WTC11 (cell line): ENCODE results near the gene PFDN2. TPM values are rescaled to one million over a fixed set of nuclear protein-coding genes. Genes with fewer than 3 reads are reported as not detected.

ENCODE experiments used
- ATAC-seq: fragments of 200-7000 bp; cut with Tn5 transposase; 2 replicates; pipeline ENCODE4 v1.10.0; 2021; ENCODE audit warnings: mild to moderate bottlenecking, moderate library complexity
- CTCF ChIA-PET: fragments of 300-600 bp; sonication (Branson Sonifier 250); formaldehyde crosslinking; loops from one replicate; lab custom pipeline; 2021; ENCODE audit warnings: antibody characterized with exemption; lab: Charles Lee
- POLR2A ChIA-PET: fragments of 350-600 bp; sonication (Branson Sonifier 250); formaldehyde crosslinking; loops from one replicate; lab custom pipeline; 2021; ENCODE audit warnings: antibody characterized with exemption; lab: Charles Lee
- DNase-seq: peaks from one replicate; pipeline ENCODE4 v3.0.0; 2021; ENCODE audit warnings: low spot score
- H3K27ac Mint-ChIP-seq: 2 replicates; pipeline ENCODE4 v1.8.0; 2021; ENCODE audit warnings: mixed read lengths
- H3K27me3 Mint-ChIP-seq: 2 replicates; pipeline ENCODE4 v1.8.0; 2021; ENCODE audit warnings: low read depth, mild to moderate bottlenecking, moderate library complexity, mixed read lengths
- H3K36me3 Mint-ChIP-seq: 2 replicates; pipeline ENCODE4 v1.8.0; 2021; ENCODE audit warnings: mixed read lengths
- H3K4me1 Mint-ChIP-seq: 2 replicates; pipeline ENCODE4 v1.8.0; 2022; ENCODE audit warnings: mixed read lengths
- H3K4me3 Mint-ChIP-seq: 2 replicates; pipeline ENCODE4 v1.8.0; 2021; ENCODE audit warnings: mild to moderate bottlenecking, moderate library complexity, mixed read lengths
- H3K9me3 Mint-ChIP-seq: 2 replicates; pipeline ENCODE4 v1.8.0; 2021; ENCODE audit warnings: mixed read lengths
- ATF2 ChIP-seq: sonication (generic); formaldehyde crosslinking; IDR thresholded peaks from 2 replicates; pipeline ENCODE4 v1.8.1; 2022; ENCODE audit warnings: low read depth, missing genetic modification reagents, borderline replicate concordance
- CBFB ChIP-seq: sonication (generic); formaldehyde crosslinking; IDR thresholded peaks from 2 replicates; pipeline ENCODE4 v1.8.1; 2022; ENCODE audit warnings: mild to moderate bottlenecking, low read depth, missing genetic modification reagents
- CTCF ChIP-seq: fragments of 200-600 bp; IDR thresholded peaks from 2 replicates; pipeline ENCODE4 v1.8.0; 2022; ENCODE audit warnings: antibody characterized with exemption
- E2F4 ChIP-seq: sonication (generic); formaldehyde crosslinking; IDR thresholded peaks from 2 replicates; pipeline ENCODE4 v1.8.1; 2022; ENCODE audit warnings: low read depth, mild to moderate bottlenecking, moderate library complexity, missing genetic modification reagents, borderline replicate concordance
- ELF4 ChIP-seq: sonication (generic); formaldehyde crosslinking; IDR thresholded peaks from 2 replicates; pipeline ENCODE4 v1.8.1; 2022; ENCODE audit warnings: low read depth, mild to moderate bottlenecking, moderate library complexity, missing genetic modification reagents
- ESRRA ChIP-seq: sonication (generic); formaldehyde crosslinking; IDR thresholded peaks from 2 replicates; pipeline ENCODE4 v1.8.1; 2022; ENCODE audit warnings: mild to moderate bottlenecking, missing genetic modification reagents, borderline replicate concordance
- JAZF1 ChIP-seq: fragments of 250-450 bp; sonication (Bioruptor Pico); IDR thresholded peaks from 2 replicates; pipeline ENCODE4 v1.9.0; 2021; ENCODE audit warnings: moderate library complexity, mild to moderate bottlenecking, inconsistent platforms
- NFATC4 ChIP-seq: fragments of 250-450 bp; sonication (Bioruptor Pico); IDR thresholded peaks from 2 replicates; pipeline ENCODE4 v1.9.0; 2021; ENCODE audit warnings: mild to moderate bottlenecking
- NR1H2 ChIP-seq: sonication (generic); formaldehyde crosslinking; IDR thresholded peaks from 2 replicates; pipeline ENCODE4 v1.9.0; 2021; ENCODE audit warnings: mild to moderate bottlenecking, moderate library complexity, missing genetic modification reagents
- NR3C1 ChIP-seq: sonication (generic); formaldehyde crosslinking; conservative IDR thresholded peaks from 2 replicates; pipeline ENCODE4 v1.8.1; 2023; ENCODE audit warnings: low read depth, mild to moderate bottlenecking, missing genetic modification reagents
- ZNF263 ChIP-seq: sonication (generic); formaldehyde crosslinking; IDR thresholded peaks from 2 replicates; pipeline ENCODE4 v1.8.1; 2022; ENCODE audit warnings: low read depth, mild to moderate bottlenecking, moderate library complexity, missing genetic modification reagents
- ZNF317 ChIP-seq: sonication (generic); formaldehyde crosslinking; IDR thresholded peaks from 2 replicates; pipeline ENCODE4 v1.8.1; 2023; ENCODE audit warnings: low read depth, mild to moderate bottlenecking, moderate library complexity, missing genetic modification reagents, borderline replicate concordance
- ZNF396 ChIP-seq: fragments of 250-450 bp; sonication (Bioruptor Pico); IDR thresholded peaks from 2 replicates; pipeline ENCODE4 v1.8.0; 2021; ENCODE audit warnings: mild to moderate bottlenecking, moderate library complexity, borderline replicate concordance
- ZNF416 ChIP-seq: fragments of 250-450 bp; sonication (Bioruptor Pico); IDR thresholded peaks from 2 replicates; pipeline ENCODE4 v1.9.0; 2021; ENCODE audit warnings: mild to moderate bottlenecking, inconsistent platforms
- ZNF425 ChIP-seq: fragments of 250-450 bp; sonication (Bioruptor Pico); conservative IDR thresholded peaks from 2 replicates; pipeline ENCODE4 v1.9.0; 2021; ENCODE audit warnings: mild to moderate bottlenecking
- ZNF512 ChIP-seq: sonication (generic); formaldehyde crosslinking; IDR thresholded peaks from 2 replicates; pipeline ENCODE4 v1.8.1; 2022; ENCODE audit warnings: missing genetic modification reagents, borderline replicate concordance
- total RNA-seq: library from RNA; stranded (reverse); gene quantifications from 3 replicates; pipeline ENCODE4 v1.2.3, GENCODE V29; 2021
- TF ChIP-seq, protein P1 (sequence below): sonication (generic); formaldehyde crosslinking; IDR thresholded peaks from 2 replicates; pipeline ENCODE4 v1.8.1; 2023; ENCODE audit warnings: mild to moderate bottlenecking, missing genetic modification reagents
- TF ChIP-seq, protein P2 (sequence below): fragments of 250-450 bp; sonication (Bioruptor Pico); IDR thresholded peaks from 2 replicates; pipeline ENCODE4 v1.9.0; 2021; ENCODE audit warnings: mild to moderate bottlenecking, borderline replicate concordance

PFDN2 gene
- total RNA-seq, 1 experiment from 2014 or later: 92.6 TPM

DNA sequence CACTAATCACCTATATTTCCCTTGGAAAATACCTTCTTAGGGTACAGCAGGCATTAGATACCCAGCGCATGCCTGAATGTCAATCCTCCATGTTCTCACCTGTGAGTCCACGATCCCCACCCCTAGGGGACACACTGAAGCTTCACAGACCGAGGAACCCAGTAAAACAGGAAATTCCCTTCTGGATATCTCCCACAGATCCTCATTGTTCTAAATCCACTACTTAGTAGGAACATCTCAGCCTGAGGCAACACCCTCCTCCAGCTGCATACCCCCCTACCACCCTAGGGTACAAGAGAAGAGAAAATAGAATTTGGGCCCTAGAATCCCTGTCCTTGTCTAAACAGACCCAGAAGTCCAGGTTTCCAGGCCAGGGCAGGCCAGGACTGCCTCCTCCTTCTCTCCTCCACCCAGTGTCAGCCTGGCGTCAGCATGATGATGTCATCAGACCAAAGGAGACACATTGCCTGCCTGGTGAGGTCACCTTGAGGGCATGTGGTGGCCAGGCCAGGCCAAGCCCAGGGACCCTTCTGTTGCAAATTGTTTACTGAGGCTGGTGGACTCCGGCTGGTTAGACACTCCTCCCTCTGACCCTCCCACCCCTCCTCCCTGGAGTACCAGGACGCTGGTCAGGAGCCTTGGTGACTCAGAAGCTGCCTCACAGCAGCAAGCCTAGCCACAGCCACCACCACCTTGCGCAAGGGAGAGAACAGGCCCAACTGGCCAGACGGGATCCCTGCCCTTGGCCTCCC is 34.7 kb downstream of the PFDN2 start:
- peak; percentile 51; the same call in 1 of the 2 replicates for TF ChIP-seq ZNF263 (CRISPR knock-in tag)
- no peak for TF ChIP-seq NR1H2 (CRISPR knock-in tag)
- ATAC-seq: no peak; the same call in none of the 2 replicates
- Mint-ChIP-seq H3K27me3 (no peaks in the 10 kb centered on the region; the same call in 1 of the 2 replicates), H3K27ac (no peak overlapping the region), H3K4me3 (no peak overlapping the region), H3K36me3 (no peaks in the 10 kb centered on the region), H3K4me1 (peaks cover 41% of the 10 kb centered on the region), H3K9me3 (no peaks in the 10 kb centered on the region)
- ChIA-PET POLR2A (no interaction called here), CTCF (interaction anchor here (0.5 to 1.9 kb wide), 3 partner anchors 11 to 62 kb away, joined by 3 to 6 read pairs (median 4); partner anchors contain the start of gene F11R)
- DNase-seq: no peak

- H3K27ac Mint-ChIP-seq: no peak overlapping the region
Observed at GRCh38 chr1:161082483-161082882, 35.4 kb downstream of the PFDN2 start.

More at GRCh38 chr1:161082483-161082882, 35.4 kb downstream of the PFDN2 start:
- H3K36me3 Mint-ChIP-seq: no peaks in the 10 kb centered on the region
- POLR2A ChIA-PET: no interaction called here
- TF ChIP-seq ESRRA (CRISPR knock-in tag) (no peak), JAZF1 (CRISPR knock-in tag) (no peak), ZNF416 (CRISPR knock-in tag) (no peak), ZNF425 (no peak), E2F4 (CRISPR knock-in tag) (no peak), NR1H2 (CRISPR knock-in tag) (no peak), NFATC4 (no peak), CBFB (CRISPR knock-in tag) (no peak), NR3C1 (no peak), ZNF317 (CRISPR knock-in tag) (no peak), CTCF (no peak), ATF2 (no peak), ZNF396 (no peak), ZNF512 (CRISPR knock-in tag) (no peak), ELF4 (CRISPR knock-in tag) (no peak)
- TF ChIP-seq, protein P1, sequence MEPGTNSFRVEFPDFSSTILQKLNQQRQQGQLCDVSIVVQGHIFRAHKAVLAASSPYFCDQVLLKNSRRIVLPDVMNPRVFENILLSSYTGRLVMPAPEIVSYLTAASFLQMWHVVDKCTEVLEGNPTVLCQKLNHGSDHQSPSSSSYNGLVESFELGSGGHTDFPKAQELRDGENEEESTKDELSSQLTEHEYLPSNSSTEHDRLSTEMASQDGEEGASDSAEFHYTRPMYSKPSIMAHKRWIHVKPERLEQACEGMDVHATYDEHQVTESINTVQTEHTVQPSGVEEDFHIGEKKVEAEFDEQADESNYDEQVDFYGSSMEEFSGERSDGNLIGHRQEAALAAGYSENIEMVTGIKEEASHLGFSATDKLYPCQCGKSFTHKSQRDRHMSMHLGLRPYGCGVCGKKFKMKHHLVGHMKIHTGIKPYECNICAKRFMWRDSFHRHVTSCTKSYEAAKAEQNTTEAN (CRISPR knock-in tag): no peak
- TF ChIP-seq, protein P2, sequence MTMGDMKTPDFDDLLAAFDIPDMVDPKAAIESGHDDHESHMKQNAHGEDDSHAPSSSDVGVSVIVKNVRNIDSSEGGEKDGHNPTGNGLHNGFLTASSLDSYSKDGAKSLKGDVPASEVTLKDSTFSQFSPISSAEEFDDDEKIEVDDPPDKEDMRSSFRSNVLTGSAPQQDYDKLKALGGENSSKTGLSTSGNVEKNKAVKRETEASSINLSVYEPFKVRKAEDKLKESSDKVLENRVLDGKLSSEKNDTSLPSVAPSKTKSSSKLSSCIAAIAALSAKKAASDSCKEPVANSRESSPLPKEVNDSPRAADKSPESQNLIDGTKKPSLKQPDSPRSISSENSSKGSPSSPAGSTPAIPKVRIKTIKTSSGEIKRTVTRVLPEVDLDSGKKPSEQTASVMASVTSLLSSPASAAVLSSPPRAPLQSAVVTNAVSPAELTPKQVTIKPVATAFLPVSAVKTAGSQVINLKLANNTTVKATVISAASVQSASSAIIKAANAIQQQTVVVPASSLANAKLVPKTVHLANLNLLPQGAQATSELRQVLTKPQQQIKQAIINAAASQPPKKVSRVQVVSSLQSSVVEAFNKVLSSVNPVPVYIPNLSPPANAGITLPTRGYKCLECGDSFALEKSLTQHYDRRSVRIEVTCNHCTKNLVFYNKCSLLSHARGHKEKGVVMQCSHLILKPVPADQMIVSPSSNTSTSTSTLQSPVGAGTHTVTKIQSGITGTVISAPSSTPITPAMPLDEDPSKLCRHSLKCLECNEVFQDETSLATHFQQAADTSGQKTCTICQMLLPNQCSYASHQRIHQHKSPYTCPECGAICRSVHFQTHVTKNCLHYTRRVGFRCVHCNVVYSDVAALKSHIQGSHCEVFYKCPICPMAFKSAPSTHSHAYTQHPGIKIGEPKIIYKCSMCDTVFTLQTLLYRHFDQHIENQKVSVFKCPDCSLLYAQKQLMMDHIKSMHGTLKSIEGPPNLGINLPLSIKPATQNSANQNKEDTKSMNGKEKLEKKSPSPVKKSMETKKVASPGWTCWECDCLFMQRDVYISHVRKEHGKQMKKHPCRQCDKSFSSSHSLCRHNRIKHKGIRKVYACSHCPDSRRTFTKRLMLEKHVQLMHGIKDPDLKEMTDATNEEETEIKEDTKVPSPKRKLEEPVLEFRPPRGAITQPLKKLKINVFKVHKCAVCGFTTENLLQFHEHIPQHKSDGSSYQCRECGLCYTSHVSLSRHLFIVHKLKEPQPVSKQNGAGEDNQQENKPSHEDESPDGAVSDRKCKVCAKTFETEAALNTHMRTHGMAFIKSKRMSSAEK (CRISPR knock-in tag): no peak
- no peaks in the 10 kb centered on the region; the same call in 1 of the 2 replicates for H3K27me3 Mint-ChIP-seq
- ATAC-seq: no peak
- no peak overlapping the region for H3K4me3 Mint-ChIP-seq
- H3K9me3 Mint-ChIP-seq: no peaks in the 10 kb centered on the region
- CTCF ChIA-PET: interaction anchor here (1.1 to 1.9 kb wide), 3 partner anchors 11 to 198 kb away, joined by 3 to 6 read pairs (median 4); partner anchors contain the start of gene ITLN1
- no peak for DNase-seq
- H3K4me1 Mint-ChIP-seq: peaks cover 41% of the 10 kb centered on the region
